H1 (cell line): ENCODE data around the gene DAB2IP. TPM values are rescaled to one million over a fixed set of nuclear protein-coding genes. Genes with fewer than 3 reads are reported as not detected.

Source experiments
- CHD2 ChIP-seq: IDR thresholded peaks from 2 replicates; pipeline ENCODE4 v1.6.1; 2012; ENCODE audit warnings: low read length, improper control_type of control experiment
- CHD7 ChIP-seq: fragments of 300-600 bp; sonication (generic); IDR thresholded peaks from 2 replicates; pipeline ENCODE4 v1.7.1; 2012; ENCODE audit warnings: low read length, moderate library complexity, mild to moderate bottlenecking, inconsistent platforms; ENCODE audit not compliant: insufficient replicate concordance
- EP300 ChIP-seq, 2 experiments: IDR thresholded peaks; 1 replicate in 1 of 2; 2 replicates in 1 of 2; pipeline ENCODE4 v1.6.1; 2011 to 2012; ENCODE audit warnings: low read depth in 2 of 2, low read length in 2 of 2, mild to moderate bottlenecking in 2 of 2, borderline replicate concordance in 1 of 2, inconsistent platforms in 1 of 2, moderate library complexity in 1 of 2
- EZH2 ChIP-seq: fragments of 200-600 bp; sonication (generic); IDR thresholded peaks from 2 replicates; pipeline ENCODE4 v1.7.1; 2012; ENCODE audit warnings: low read depth, mild to moderate bottlenecking, moderate library complexity, low read length, inconsistent platforms; ENCODE audit not compliant: severe bottlenecking
- SIX5 ChIP-seq: IDR thresholded peaks from 2 replicates; pipeline ENCODE4 v1.6.1; 2011; ENCODE audit warnings: mild to moderate bottlenecking, low read depth, low read length
- SP2 ChIP-seq: IDR thresholded peaks from 2 replicates; pipeline ENCODE4 v1.6.1; 2012; ENCODE audit warnings: mild to moderate bottlenecking, low read length, inconsistent platforms
- SP4 ChIP-seq: IDR thresholded peaks from 2 replicates; pipeline ENCODE4 v1.6.1; 2012; ENCODE audit warnings: low read length, inconsistent platforms
- TBP ChIP-seq: IDR thresholded peaks from 2 replicates; pipeline ENCODE4 v1.6.1; 2011; ENCODE audit warnings: low read depth, low read length, improper control_type of control experiment
- polyA plus RNA-seq, 7 experiments: library from polyadenylated mRNA; depleted of rRNA in 3 of 7; stranded (reverse) in 5 of 7; unstranded in 2 of 7; fragments of >200 nt in 5 of 7; fragments of 200-250 nt in 2 of 7; gene quantifications; 1 replicate in 5 of 7; 2 replicates in 1 of 7; 4 replicates in 1 of 7; pipeline versions ENCODE4 v1.2.1 to v1.2.3, GENCODE V29; 2011 to 2013; ENCODE audit warnings: missing spikeins in 2 of 7, mixed read lengths in 2 of 7
- total RNA-seq: library from RNA; stranded (reverse); fragmentation: NEBNext Ultra II Directional; extraction: Animal tissue kit (Norgen Biotek cat#: 25700); gene quantifications from 2 replicates; pipeline ENCODE4 v1.2.1, GENCODE V29; 2021
- TF ChIP-seq, protein P1 (sequence below): IDR thresholded peaks from 2 replicates; pipeline ENCODE4 v1.6.1; 2012; ENCODE audit warnings: inconsistent platforms

Gene DAB2IP
- total and polyA plus RNA-seq, 2 of the 8 experiments (the other 6 are each of a cell fraction or from before 2014, with no cell fraction given) = 19.7 to 39.5 TPM

GRCh38 chr9:121763561-121764370 is 112.3 kb downstream of the DAB2IP start (continued):
- TF ChIP-seq CHD7 (no peak), EP300 (IDR thresholded peaks at IDR 0.05; ENCODE audit: borderline replicate concordance in 1 of 2, low read depth in 2 of 2, low read length in 2 of 2) (no peak), SP4 (no peak), CHD2 (no peak), SP2 (no peak), EZH2 (no peak), SIX5 (no peak), TBP (no peak)
- TF ChIP-seq, protein P1, sequence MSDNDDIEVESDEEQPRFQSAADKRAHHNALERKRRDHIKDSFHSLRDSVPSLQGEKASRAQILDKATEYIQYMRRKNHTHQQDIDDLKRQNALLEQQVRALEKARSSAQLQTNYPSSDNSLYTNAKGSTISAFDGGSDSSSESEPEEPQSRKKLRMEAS = no peak
